ENCODE results near the gene DCTN2. TPM values are rescaled to one million over a fixed set of nuclear protein-coding genes. Genes with fewer than 3 reads are reported as not detected.
"Not testable (repeated sequence)": the region's sequence is repeated elsewhere in the genome, so short reads cannot be mapped to it uniquely, and the experiment has no call there.

DCTN2 gene
- polyA plus RNA-seq, 1 of the 3 experiments (the other 2 are of a cell fraction): 122 TPM

DNA sequence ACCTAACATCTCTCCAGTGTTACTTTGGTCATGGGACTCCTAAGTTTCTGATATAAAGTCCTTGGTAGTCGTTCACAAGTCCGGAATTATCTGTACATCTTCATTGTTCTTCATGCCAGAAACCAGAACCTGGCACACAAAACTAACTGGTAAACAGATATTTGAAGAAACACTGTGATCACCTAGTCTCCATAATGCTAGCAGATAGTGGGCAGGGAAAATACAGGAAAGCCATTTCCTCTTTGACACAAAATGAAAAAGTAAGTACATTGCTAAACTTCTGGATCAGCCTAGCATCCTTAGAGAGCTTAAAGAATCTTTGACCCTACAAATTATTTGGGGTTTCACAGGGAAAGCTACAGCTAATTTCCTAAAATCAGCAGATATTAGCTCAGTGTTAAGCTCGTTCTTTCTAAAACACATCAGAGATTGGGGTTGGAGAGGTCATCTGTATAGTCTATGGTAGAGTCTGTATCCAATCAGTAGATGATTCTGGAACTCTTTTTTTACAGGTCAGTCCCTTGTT, 31.5 kb downstream of the DCTN2 start:
- no peak overlapping the region for H2AFZ ChIP-seq (ENCODE audit: low read depth)
- ChIA-PET POLR2A (interaction anchor here (1.3 to 2.2 kb wide), 4 partner anchors 14 to 31 kb away, joined by 4 to 8 read pairs (median 5); no protein-coding TSS in a partner anchor), CTCF (interaction anchor here (0.6 to 2.1 kb wide), 4 partner anchors 14 to 276 kb away, joined by 3 to 5 read pairs (median 4); partner anchors contain the start of gene GLI1)
- H3F3A ChIP-seq (replicated peaks; ENCODE audit: insufficient read depth): peaks cover 54% of the 10 kb centered on the region
- H4K20me1 ChIP-seq (ENCODE audit: insufficient read depth): peaks cover 41% of the 10 kb centered on the region
- H3K9me2 ChIP-seq: no peaks in the 10 kb centered on the region
- no peaks in the 10 kb centered on the region for H3K9me3 ChIP-seq
- peaks cover 61% of the 10 kb centered on the region in 2 experiments for H3K36me3 ChIP-seq (replicated peaks in 1 of 2; ENCODE audit: control insufficient read depth in 1 of 2, insufficient read depth in 2 of 2, low read length in 1 of 2)
- no peaks in the 10 kb centered on the region for H3K27me3 ChIP-seq (ENCODE audit: insufficient read depth)
- peaks cover 37% of the 10 kb centered on the region for H3K79me2 ChIP-seq (ENCODE audit: insufficient read depth)
- TF ChIP-seq PBX3 (IDR thresholded peaks at IDR 0.05) (no peak), TCF12 (IDR thresholded peaks at IDR 0.05) (no peak), TEAD4 (IDR thresholded peaks at IDR 0.05; ENCODE audit: borderline replicate concordance, insufficient read depth) (no peak), YY1 (IDR thresholded peaks at IDR 0.05; ENCODE audit: low read depth) (no peak), RCOR1 (IDR thresholded peaks at IDR 0.05; ENCODE audit: low read length) (no peak), NRF1 (IDR thresholded peaks at IDR 0.05; ENCODE audit: low read depth, low read length) (no peak)
- TF ChIP-seq, protein P1, sequence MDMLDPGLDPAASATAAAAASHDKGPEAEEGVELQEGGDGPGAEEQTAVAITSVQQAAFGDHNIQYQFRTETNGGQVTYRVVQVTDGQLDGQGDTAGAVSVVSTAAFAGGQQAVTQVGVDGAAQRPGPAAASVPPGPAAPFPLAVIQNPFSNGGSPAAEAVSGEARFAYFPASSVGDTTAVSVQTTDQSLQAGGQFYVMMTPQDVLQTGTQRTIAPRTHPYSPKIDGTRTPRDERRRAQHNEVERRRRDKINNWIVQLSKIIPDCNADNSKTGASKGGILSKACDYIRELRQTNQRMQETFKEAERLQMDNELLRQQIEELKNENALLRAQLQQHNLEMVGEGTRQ (IDR thresholded peaks at IDR 0.05; ENCODE audit: borderline replicate concordance, low read depth, low read length): no peak
- TF ChIP-seq, protein P2, sequence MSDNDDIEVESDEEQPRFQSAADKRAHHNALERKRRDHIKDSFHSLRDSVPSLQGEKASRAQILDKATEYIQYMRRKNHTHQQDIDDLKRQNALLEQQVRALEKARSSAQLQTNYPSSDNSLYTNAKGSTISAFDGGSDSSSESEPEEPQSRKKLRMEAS (IDR thresholded peaks at IDR 0.05; ENCODE audit: low read depth): no peak
- peaks cover 11 to 21% of the 10 kb centered on the region in 2 experiments for H3K4me1 ChIP-seq (ENCODE audit: control insufficient read depth in 1 of 2, insufficient read depth in 2 of 2, low read depth in 1 of 2, low read length in 1 of 2)
- no peak overlapping the region for H3K4me2 ChIP-seq
- DNase-seq: no peak
- H3K4me3 ChIP-seq (ENCODE audit: low read depth in 2 of 2, low read length in 1 of 2): no peak overlapping the region
- peak overlapping the region in 1 of 2 experiments; percentile 29; a peak in 1 of 4 replicates for H3K27ac ChIP-seq (ENCODE audit: low read depth in 2 of 2, low read length in 1 of 2)
- no peak overlapping the region for H3K9ac ChIP-seq
- WGBS (ENCODE audit: low lambda C conversion rate): 76% methylated on average over 3 of the region's 3 CpGs

DNA sequence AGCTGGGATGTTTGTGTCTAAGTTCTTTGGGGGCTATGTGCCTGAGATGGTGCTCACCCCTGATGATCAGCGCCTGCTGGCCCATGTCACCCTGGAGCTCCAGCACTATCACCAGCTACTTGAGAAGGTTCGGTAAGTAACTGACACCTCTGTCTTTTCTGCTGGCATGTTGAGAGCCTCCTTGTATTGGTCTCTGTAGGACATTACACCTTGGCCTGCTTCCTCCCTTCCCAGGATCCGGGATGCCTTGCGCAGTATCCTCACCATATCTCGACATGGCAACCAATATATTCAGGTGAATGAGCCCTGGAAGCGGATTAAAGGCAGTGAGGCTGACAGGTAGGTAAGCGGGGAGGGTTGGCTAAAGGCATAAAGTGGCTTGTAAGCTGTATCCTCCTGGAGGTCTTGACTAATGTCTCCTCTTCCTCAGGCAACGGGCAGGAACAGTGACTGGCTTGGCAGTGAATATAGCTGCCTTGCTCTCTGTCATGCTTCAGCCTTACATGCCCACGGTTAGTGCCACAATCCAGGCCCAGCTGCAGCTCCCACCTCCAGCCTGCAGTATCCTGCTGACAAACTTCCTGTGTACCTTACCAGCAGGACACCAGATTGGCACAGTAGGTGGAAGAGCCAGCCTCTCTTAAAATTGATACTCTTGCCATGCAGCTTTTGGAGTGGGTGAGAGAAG, 32.1 kb downstream of the DCTN2 start:
- Histone ChIP-seq H3K4me3 (ENCODE audit: low read depth in 2 of 2, low read length in 1 of 2) (no peak overlapping the region), H2AFZ (ENCODE audit: low read depth) (no peak overlapping the region), H3K9me2 (no peaks in the 10 kb centered on the region), H3K27me3 (ENCODE audit: insufficient read depth) (no peaks in the 10 kb centered on the region), H3K27ac (ENCODE audit: low read depth in 2 of 2, low read length in 1 of 2) (peak overlapping the region in 1 of 2 experiments; percentile 29; a peak in 1 of 4 replicates), H4K20me1 (ENCODE audit: insufficient read depth) (peaks cover 40% of the 10 kb centered on the region), H3K9me3 (no peaks in the 10 kb centered on the region), H3K36me3 (replicated peaks in 1 of 2; ENCODE audit: control insufficient read depth in 1 of 2, insufficient read depth in 2 of 2, low read length in 1 of 2) (peaks cover 61 to 62% of the 10 kb centered on the region in 2 experiments), H3K4me1 (ENCODE audit: control insufficient read depth in 1 of 2, insufficient read depth in 2 of 2, low read depth in 1 of 2, low read length in 1 of 2) (peaks cover 11 to 21% of the 10 kb centered on the region in 2 experiments), H3K4me2 (no peak overlapping the region), H3K79me2 (ENCODE audit: insufficient read depth) (peaks cover 33% of the 10 kb centered on the region), H3F3A (replicated peaks; ENCODE audit: insufficient read depth) (peaks cover 54% of the 10 kb centered on the region), H3K9ac (no peak overlapping the region)
- TF ChIP-seq TCF12 (IDR thresholded peaks at IDR 0.05) (no peak), RFX5 (IDR thresholded peaks at IDR 0.05; ENCODE audit: low read length) (no peak), CHD2 (IDR thresholded peaks at IDR 0.05; ENCODE audit: low read length, partially characterized antibody) (no peak), SMC3 (IDR thresholded peaks at IDR 0.05; ENCODE audit: low read depth, low read length) (no peak), GABPA (IDR thresholded peaks at IDR 0.05; ENCODE audit: low read depth) (no peak), TAF1 (IDR thresholded peaks at IDR 0.05; ENCODE audit: borderline replicate concordance, low read depth, low read length) (no peak), RXRA (IDR thresholded peaks at IDR 0.05; ENCODE audit: borderline replicate concordance, low read depth) (no peak), ELF1 (IDR thresholded peaks at IDR 0.05) (no peak)
- TF ChIP-seq, protein P2 (IDR thresholded peaks at IDR 0.05; ENCODE audit: low read depth): no peak
- WGBS (ENCODE audit: low lambda C conversion rate): 91% methylated on average over 8 of the region's 9 CpGs
- ChIA-PET CTCF (interaction anchor here (0.5 to 2.1 kb wide), 6 partner anchors 14 to 426 kb away, joined by 3 to 5 read pairs (median 4); partner anchors contain the start of genes GLI1 and NAB2), POLR2A (interaction anchor here (1.3 to 2.2 kb wide), 4 partner anchors 10 to 32 kb away, joined by 3 to 8 read pairs (median 5); no protein-coding TSS in a partner anchor)
- DNase-seq: no peak

DNA sequence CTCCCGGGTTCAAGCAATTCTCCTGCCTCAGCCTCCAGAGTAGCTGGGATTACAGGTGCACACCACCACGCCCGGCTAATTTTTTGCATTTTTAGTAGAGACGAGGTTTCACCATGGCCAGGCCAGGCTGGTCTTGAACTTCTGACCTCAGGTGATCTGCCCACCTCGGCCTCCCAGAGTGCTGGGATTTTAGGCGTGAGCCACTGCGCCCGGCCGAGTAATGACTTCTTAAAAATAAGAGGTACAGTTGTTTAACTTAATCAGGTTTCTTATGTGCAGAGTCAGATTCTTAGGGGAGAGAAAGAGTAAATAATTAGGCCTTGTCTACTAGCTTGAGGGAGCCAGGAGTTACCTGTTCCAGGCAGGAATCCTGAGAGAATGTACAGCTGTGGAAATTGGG, 32.7 kb downstream of the DCTN2 start:
- Histone ChIP-seq H3K36me3 (replicated peaks in 1 of 2; ENCODE audit: control insufficient read depth in 1 of 2, insufficient read depth in 2 of 2, low read length in 1 of 2) (peaks cover 60 to 67% of the 10 kb centered on the region in 2 experiments), H3F3A (replicated peaks; ENCODE audit: insufficient read depth) (peaks cover 52% of the 10 kb centered on the region), H3K79me2 (ENCODE audit: insufficient read depth) (peaks cover 27% of the 10 kb centered on the region), H4K20me1 (ENCODE audit: insufficient read depth) (peaks cover 34% of the 10 kb centered on the region), H3K4me1 (ENCODE audit: control insufficient read depth in 1 of 2, insufficient read depth in 2 of 2, low read depth in 1 of 2, low read length in 1 of 2) (peaks cover 9 to 21% of the 10 kb centered on the region in 2 experiments)
- not testable (repeated sequence) for H3K9me3 ChIP-seq; H2AFZ ChIP-seq (ENCODE audit: low read depth); H3K27me3 ChIP-seq (ENCODE audit: insufficient read depth); H3K9me2 ChIP-seq; DNase-seq; H3K9ac ChIP-seq; H3K4me2 ChIP-seq; H3K27ac ChIP-seq (ENCODE audit: low read depth in 2 of 2, low read length in 1 of 2); H3K4me3 ChIP-seq (ENCODE audit: low read depth in 2 of 2, low read length in 1 of 2)
- ChIA-PET CTCF (interaction anchor here (0.5 to 2.1 kb wide), 5 partner anchors 13 to 425 kb away, joined by 3 to 5 read pairs (median 4); partner anchors contain the start of genes GLI1 and NAB2), POLR2A (interaction anchor here (0.5 to 2.2 kb wide), 4 partner anchors 9 to 97 kb away, joined by 3 to 8 read pairs (median 3); no protein-coding TSS in a partner anchor)
- 94% methylated on average over 9 of the region's 9 CpGs for WGBS (ENCODE audit: low lambda C conversion rate)
